Measurements from ENCODE around the gene ECHDC3.

GRCh38 chr10:11797847-11798633 lies 55.9 kb downstream of the ECHDC3 start:
- no peak for TF ChIP-seq CTCF (conservative IDR thresholded peaks at IDR 0.05; ENCODE audit: low read length)
- TF ChIP-seq EZH2phosphoT487 (IDR thresholded peaks at IDR 0.05; ENCODE audit: borderline replicate concordance, low read depth, low read length) = no peak
